GM12864 (cell line): ENCODE data around the gene SUSD4.
"Not testable (repeated sequence)": the region's sequence is repeated elsewhere in the genome, so short reads cannot be mapped to it uniquely, and the experiment has no call there.

Experiments used
- DNase-seq: peaks from one replicate; pipeline ENCODE4 v3.0.0-alpha.2; 2011; ENCODE audit warnings: low read depth
- H3K4me3 ChIP-seq: 2 replicates; pipeline ENCODE4 v1.5.1; 2011; ENCODE audit warnings: mild to moderate bottlenecking, low read depth, low read length, control low read depth
- TF ChIP-seq, protein P1 (sequence below): IDR thresholded peaks from 2 replicates; pipeline ENCODE4 v1.5.1; 2011; ENCODE audit warnings: low read depth, mild to moderate bottlenecking, moderate library complexity, low read length, control low read depth, inconsistent platforms; ENCODE audit errors: missing control alignments

The SUSD4 gene

GRCh38 chr1:223403184-223403815 is 39.3 kb upstream of the SUSD4 start:
- TF ChIP-seq, protein P1, sequence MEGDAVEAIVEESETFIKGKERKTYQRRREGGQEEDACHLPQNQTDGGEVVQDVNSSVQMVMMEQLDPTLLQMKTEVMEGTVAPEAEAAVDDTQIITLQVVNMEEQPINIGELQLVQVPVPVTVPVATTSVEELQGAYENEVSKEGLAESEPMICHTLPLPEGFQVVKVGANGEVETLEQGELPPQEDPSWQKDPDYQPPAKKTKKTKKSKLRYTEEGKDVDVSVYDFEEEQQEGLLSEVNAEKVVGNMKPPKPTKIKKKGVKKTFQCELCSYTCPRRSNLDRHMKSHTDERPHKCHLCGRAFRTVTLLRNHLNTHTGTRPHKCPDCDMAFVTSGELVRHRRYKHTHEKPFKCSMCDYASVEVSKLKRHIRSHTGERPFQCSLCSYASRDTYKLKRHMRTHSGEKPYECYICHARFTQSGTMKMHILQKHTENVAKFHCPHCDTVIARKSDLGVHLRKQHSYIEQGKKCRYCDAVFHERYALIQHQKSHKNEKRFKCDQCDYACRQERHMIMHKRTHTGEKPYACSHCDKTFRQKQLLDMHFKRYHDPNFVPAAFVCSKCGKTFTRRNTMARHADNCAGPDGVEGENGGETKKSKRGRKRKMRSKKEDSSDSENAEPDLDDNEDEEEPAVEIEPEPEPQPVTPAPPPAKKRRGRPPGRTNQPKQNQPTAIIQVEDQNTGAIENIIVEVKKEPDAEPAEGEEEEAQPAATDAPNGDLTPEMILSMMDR, result no peak
- no peak for DNase-seq

DNA sequence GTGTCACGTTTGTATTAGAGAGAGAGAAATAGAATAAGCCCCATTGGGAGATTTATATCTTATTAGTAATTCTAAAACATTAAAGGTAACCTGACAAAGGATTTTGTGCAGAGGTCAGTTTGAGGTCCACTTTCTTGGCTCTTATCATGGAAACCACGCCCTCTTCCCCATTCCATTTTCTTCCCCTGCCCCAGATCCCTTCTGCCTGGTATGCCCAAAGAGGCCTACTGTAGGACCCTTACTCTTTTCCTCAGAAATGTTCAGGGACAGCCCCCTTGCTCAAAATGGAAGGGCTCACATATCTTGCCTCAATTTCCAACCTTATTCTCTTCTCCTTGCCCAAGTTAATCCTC is 38.8 kb upstream of the SUSD4 start:
- no peak overlapping the region for H3K4me3 ChIP-seq
- TF ChIP-seq, protein P1, result no peak
- DNase-seq, result no peak

More at GRCh38 chr1:223403184-223403815, 39.3 kb upstream of the SUSD4 start:
- H3K4me3 ChIP-seq, result no peak overlapping the region

DNA sequence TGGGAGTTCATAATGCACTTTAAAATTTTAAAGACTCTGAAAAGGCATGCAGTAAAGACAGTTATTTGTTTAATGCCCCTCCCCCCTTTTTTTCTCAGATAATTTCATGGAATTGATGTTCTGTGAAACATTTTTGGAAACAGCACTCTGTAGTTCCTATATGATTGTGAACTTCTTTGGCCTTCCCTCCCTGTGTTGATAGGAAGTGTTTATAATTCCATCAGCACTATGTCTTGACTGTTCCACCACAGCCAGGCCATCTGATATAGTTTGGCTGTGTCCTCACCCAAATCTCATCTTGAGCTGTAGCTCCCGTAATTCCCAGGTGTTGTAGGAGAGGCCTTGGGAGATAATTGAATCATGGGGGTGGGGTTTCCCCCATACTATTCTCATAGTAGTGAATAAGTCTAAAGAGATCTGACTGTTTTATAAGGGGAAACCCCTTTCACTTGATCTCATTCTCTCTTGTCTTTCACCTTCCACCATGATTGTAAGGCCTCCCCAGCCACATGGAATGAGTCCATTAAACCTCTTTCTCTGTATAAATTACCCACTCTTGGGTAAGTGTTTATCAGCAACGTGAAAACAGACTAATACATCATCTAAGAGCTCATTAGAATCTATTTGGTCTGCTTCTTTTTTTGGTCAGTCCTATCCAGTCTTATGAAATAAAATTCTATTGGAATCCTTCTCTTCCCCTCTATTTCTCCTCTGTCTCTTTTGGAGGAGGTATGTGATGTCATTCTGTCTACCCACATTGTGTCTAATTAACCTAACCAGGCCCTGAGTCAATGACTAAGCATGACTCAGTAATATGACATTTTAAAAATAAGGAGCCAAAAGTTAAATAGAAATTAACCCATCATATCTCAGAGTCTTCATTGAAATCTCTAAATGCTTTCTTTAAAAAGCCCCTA is 38.2 kb upstream of the SUSD4 start:
- TF ChIP-seq, protein P1, result no peak
- no peak for DNase-seq
- H3K4me3 ChIP-seq, result no peak overlapping the region

DNA sequence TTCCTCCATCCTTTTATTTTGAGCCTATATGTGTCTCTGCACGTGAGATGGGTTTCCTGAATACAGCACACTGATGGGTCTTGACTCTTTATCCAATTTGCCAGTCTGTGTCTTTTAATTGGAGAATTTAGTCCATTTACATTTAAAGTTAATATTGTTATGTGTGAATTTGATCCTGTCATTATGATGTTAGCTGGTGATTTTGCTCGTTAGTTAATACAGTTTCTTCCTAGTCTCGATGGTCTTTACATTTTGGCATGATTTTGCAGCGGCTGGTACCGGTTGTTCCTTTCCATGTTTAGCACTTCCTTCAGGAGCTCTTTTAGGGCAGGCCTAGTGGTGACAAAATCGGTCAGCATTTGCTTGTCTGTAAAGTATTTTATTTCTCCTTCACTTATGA is 35.4 kb upstream of the SUSD4 start:
- H3K4me3 ChIP-seq, DNase-seq: not testable (repeated sequence)

- TF ChIP-seq, protein P1, result no peak
- DNase-seq, result no peak
- no peak overlapping the region for H3K4me3 ChIP-seq
These were observed 30.7 kb upstream of the SUSD4 start for GRCh38 chr1:223394706-223395105.

DNA sequence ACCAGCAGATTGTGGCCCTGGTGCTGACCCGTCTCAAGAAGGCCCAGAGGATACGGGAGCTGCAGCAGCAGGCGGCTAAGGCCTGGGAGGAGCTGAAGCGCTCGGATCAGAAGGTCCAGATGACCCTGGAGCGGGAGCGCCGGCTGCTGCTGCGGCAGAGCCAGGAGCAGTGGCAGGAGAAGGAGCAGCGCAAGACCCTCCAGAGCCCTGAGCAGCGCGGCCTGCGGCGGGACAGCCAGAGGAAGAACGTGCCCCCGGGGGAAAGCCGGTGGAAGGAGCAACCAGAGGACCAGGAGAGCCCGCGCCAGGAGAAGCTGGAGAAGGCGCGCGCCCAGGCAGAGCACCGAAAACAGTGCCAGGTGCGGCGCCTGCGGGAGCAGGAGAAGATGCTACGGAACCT is 30.3 kb upstream of the SUSD4 start:
- H3K4me3 ChIP-seq, result no peak overlapping the region
- TF ChIP-seq, protein P1, result no peak

GRCh38 chr1:223393275-223394214 is 29.6 kb upstream of the SUSD4 start, which contains the start of gene CCDC185:
Gene CCDC185 (plus strand): TSS chr1:223393415. CDS start chr1:223393476, 61 bp downstream.
- DNase-seq, result no peak
- TF ChIP-seq, protein P1, result no peak
- no peak within 1 kb of the TSS for H3K4me3 ChIP-seq

More for the DNA sequence above, 30.3 kb upstream of the SUSD4 start:
- no peak for DNase-seq
